ENCODE results near the gene DNPEP.
"Not testable (repeated sequence)": the region's sequence is repeated elsewhere in the genome, so short reads cannot be mapped to it uniquely, and the experiment has no call there.

The DNPEP gene

DNA sequence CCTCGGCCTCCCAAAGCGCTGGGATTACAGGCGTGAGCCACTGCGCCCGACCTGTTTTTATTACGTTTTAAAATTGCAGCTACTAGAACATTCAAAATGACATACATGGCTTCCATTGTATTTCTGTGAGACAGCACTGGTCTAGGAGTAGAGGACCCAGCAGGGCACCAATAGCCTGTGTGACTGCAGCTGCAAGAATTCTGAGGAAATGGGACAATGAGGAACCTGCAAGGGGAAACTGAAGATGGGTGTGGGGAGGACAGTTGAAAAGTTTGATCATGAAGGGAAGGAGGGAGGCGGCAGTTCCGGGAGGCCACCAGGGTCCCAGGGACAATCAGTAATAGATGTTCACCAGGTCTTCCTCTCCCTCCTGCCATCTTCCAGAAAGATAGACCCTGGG lies 13.9 kb upstream of the DNPEP start:
- no peak overlapping the region for H3K4me3 ChIP-seq (ENCODE audit: low read depth, low read length)
- TF ChIP-seq, protein P1, sequence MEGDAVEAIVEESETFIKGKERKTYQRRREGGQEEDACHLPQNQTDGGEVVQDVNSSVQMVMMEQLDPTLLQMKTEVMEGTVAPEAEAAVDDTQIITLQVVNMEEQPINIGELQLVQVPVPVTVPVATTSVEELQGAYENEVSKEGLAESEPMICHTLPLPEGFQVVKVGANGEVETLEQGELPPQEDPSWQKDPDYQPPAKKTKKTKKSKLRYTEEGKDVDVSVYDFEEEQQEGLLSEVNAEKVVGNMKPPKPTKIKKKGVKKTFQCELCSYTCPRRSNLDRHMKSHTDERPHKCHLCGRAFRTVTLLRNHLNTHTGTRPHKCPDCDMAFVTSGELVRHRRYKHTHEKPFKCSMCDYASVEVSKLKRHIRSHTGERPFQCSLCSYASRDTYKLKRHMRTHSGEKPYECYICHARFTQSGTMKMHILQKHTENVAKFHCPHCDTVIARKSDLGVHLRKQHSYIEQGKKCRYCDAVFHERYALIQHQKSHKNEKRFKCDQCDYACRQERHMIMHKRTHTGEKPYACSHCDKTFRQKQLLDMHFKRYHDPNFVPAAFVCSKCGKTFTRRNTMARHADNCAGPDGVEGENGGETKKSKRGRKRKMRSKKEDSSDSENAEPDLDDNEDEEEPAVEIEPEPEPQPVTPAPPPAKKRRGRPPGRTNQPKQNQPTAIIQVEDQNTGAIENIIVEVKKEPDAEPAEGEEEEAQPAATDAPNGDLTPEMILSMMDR (IDR thresholded peaks at IDR 0.05; ENCODE audit: low read depth, low read length), result no peak
- DNase-seq (ENCODE audit: low read depth, low spot score), result no peak
- in situ Hi-C loops (cut with HindIII; ENCODE audit: low sequenced_read_pairs), result no loop called here

DNA sequence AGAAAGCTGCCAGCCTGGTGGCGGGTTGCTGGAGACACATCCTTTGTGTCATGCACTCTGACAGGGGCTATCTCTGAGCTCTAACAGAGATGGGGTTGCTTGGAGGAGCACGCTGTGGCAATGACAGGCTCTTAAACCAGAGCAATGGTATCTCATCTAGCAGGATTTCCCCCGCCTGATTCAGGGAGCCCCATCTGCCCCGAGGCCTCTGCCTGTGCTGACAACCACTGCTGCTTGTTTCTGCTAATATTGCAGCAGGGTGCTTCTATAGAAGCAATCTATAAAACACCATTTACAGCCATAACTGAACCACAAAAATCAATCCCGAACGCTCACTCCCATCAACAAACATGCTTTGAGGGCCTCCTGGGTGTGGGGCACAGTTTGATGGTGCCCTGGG lies 12.8 kb upstream of the DNPEP start:
- TF ChIP-seq, protein P1 (IDR thresholded peaks at IDR 0.05; ENCODE audit: low read depth, low read length), result no peak

DNA sequence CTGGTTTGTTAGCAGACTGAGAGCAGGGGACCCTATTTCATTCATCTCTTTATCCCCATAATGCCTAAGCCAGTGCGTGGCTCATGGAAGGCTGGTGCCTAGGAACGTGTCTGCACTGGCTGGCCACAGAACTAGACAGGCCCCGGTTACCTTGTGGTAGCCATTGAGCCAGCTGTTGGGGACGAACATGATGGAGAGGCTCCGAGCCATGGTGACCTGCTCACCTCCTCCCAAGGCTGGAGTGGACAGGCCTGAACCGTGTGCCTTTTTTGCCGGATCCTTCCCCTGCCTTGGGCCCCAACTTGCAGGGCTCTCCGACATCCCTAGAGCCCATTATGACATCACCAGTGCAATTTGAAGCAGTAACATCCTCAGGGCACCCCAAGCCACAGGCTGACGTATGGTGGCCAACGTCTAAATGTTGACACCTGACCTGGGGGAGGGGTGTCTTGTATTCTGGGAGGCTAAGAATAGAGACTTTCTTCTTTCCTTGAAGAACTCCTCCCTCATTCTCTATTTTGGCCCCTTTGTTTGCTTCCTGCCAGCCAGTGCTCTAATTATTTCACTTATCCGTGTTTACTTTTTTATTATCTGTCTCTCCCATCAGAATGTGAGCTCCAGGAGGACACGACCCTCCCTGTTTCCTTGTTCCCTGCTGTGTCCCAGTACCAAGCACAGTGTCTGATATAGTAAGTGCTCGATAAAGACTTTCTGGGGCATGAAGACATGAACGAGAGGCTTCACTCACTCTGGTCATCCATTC lies 12.2 kb upstream of the DNPEP start:
- no peak overlapping the region for H3K4me3 ChIP-seq (ENCODE audit: low read depth, low read length)
- TF ChIP-seq, protein P1 (IDR thresholded peaks at IDR 0.05; ENCODE audit: low read depth, low read length), result no peak
- in situ Hi-C loops (cut with HindIII; ENCODE audit: low sequenced_read_pairs), result no loop called here
- no peak for DNase-seq (ENCODE audit: low read depth, low spot score)

More for the DNA sequence above, 12.8 kb upstream of the DNPEP start:
- in situ Hi-C loops (cut with HindIII; ENCODE audit: low sequenced_read_pairs), result no loop called here
- no peak for DNase-seq (ENCODE audit: low read depth, low spot score)
- H3K4me3 ChIP-seq (ENCODE audit: low read depth, low read length), result no peak overlapping the region

DNA sequence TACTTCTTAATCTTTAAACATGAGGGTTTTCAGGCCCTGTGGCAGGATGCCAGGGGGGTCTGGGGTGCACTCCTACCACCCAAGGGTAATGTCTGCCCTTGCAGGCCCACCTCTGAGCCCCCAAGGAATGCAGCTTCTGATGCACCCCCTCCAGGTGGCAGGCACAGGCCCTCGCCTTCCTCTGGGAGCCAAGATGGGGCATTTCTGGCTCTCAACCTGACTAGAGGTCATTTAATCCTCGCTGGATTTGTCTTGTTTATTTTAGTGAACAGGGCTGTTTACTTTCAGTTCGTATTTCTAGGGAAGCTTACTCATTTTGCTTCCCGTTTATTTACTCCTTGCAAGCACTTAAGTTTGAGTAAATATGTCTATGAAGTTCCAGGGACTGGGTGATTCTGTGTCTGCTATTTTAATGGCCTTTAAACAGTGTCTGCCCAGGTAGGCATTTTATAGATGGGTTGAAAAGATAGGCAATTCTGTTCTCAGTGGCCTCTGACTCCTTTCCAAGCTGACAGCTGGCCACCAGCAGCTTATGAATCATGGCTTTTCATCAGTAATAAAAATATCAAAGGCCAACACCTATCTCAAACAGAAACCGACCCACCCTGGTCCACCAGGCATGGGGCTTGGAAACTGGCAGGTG lies 11.1 kb upstream of the DNPEP start:
- no peak overlapping the region for H3K4me3 ChIP-seq (ENCODE audit: low read depth, low read length)
- no peak for DNase-seq (ENCODE audit: low read depth, low spot score)
- in situ Hi-C loops (cut with HindIII; ENCODE audit: low sequenced_read_pairs), result no loop called here
- TF ChIP-seq, protein P1 (IDR thresholded peaks at IDR 0.05; ENCODE audit: low read depth, low read length), result no peak

DNA sequence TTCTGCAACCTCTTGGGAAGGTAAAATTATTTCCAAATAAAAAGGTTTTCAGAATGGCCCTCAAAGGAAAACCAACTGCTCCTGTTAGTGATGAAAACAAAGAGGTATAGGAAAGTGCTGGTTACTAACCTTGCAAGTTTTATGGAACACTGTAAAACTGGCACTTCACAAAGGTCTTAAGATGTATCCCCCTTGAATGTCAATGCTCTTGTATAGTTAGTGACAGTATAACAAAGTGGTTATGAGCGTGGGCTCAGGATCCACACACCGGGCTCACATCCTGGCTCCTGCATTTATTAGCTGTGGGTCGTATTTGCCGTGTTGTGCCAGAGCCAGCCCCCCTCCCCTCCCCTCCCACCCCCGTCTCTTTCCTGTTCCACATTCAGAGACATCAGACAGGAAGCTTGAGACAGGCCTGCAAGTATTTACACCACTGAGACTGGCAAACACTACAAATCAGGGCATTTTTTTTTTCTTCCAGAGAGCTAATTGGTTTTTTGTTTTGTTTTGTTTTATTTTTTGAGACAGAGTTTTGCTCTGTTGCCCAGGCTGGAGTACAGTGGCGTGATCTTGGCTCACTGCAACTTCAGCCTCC lies 9.2 kb upstream of the DNPEP start:
- no peak overlapping the region for H3K4me3 ChIP-seq (ENCODE audit: low read depth, low read length)
- in situ Hi-C loops (cut with HindIII; ENCODE audit: low sequenced_read_pairs), result no loop called here
- TF ChIP-seq, protein P1 (IDR thresholded peaks at IDR 0.05; ENCODE audit: low read depth, low read length), result no peak
- no peak for DNase-seq (ENCODE audit: low read depth, low spot score)

DNA sequence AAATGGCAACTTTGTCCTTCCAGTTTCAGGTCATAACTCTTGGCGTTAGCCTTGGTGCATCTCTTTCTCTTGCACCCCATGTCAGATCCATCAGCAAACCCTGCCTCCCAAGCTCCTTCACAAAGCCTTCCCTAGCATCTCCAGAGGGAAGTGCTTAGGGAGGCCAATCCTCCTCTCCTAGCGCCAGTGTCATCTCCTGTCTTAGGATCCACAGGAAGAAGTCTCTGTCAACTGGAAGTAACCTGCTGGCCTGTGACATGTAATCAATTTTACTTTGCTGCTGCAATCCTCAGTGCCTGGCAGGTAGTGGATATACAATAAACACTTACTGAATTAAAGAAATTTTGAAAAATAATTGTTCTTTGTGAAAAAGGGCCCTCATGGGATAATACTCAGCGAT lies 7.9 kb upstream of the DNPEP start:
- in situ Hi-C loops (cut with HindIII; ENCODE audit: low sequenced_read_pairs), result no loop called here
- DNase-seq (ENCODE audit: low read depth, low spot score), result no peak
- TF ChIP-seq, protein P1 (IDR thresholded peaks at IDR 0.05; ENCODE audit: low read depth, low read length), result no peak
- no peak overlapping the region for H3K4me3 ChIP-seq (ENCODE audit: low read depth, low read length)

DNA sequence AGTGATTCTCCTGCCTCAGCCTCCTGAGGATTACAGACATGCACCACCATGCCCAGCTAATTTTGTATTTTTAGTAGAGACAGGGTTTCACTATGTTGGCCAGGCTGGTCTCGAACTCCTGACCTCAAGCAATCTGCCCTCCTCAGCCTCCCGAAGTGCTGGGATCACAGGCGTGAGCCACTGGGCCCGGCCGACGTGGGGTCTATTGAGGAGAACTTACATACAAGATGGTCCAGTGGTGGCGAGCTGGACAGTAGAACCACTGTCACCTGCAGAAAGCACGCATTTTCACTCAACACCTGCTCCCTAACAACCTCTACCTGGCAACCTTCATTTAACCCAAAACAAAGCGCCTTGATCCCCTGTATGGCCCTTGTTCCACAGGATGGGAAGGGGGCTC lies 7.3 kb upstream of the DNPEP start:
- in situ Hi-C loops (cut with HindIII; ENCODE audit: low sequenced_read_pairs); DNase-seq (ENCODE audit: low read depth, low spot score); H3K4me3 ChIP-seq (ENCODE audit: low read depth, low read length): not testable (repeated sequence)
